HG02852 (cell line): ENCODE results near the gene CHDH.

Experiments
- ATAC-seq: cut with Tn5 transposase; IDR thresholded peaks from one replicate; pipeline ENCODE4 v1.9.1; 2021; ENCODE audit warnings: mild to moderate bottlenecking, moderate library complexity; ENCODE audit not compliant: unreplicated experiment

The CHDH gene

GRCh38 chr3:53764026-53764775 is 82.0 kb downstream of the CHDH start:
- no peak for ATAC-seq

GRCh38 chr3:53763353-53763752 is 82.9 kb downstream of the CHDH start:
- no peak for ATAC-seq
